Right lobe of liver (tissue), 6 donors: ENCODE data around the gene ZNG1A. TPM values are rescaled to one million over a fixed set of nuclear protein-coding genes. Genes with fewer than 3 reads are reported as not detected.
"Not testable (repeated sequence)": the region's sequence is repeated elsewhere in the genome, so short reads cannot be mapped to it uniquely, and the experiment has no call there.

Experiments
- ATAC-seq, 4 donors: fragments of 200-7000 bp; cut with Tn5 transposase; one replicate each; pipeline ENCODE4 v1.9.1; 2020; ENCODE audit warnings: mild to moderate bottlenecking in 4 of 4, moderate library complexity in 4 of 4
- DNase-seq, 3 donors: peaks; one replicate each; pipeline ENCODE4 v3.0.0-alpha.2; 2020
- H3K27ac ChIP-seq, 3 donors: fragments of 200-600 bp; one replicate each; pipeline ENCODE4 v1.8.0; 2022
- H3K27me3 ChIP-seq, 2 donors: fragments of 200-600 bp; one replicate each; pipeline ENCODE4 v1.8.0; 2022
- H3K36me3 ChIP-seq, 4 donors: fragments of 200-600 bp; sonication (generic) in 1 of 4; one replicate each; pipeline versions ENCODE4 v1.5.1 to v1.8.0; 2017 to 2022; ENCODE audit warnings: control low read depth in 1 of 4
- H3K4me1 ChIP-seq, 4 donors: fragments of 200-600 bp; sonication (generic) in 1 of 4; one replicate each; pipeline versions ENCODE4 v1.5.1 to v1.8.0; 2017 to 2022; ENCODE audit warnings: control low read depth in 1 of 4
- H3K4me3 ChIP-seq, 3 donors: fragments of 200-600 bp; one replicate each; pipeline ENCODE4 v1.8.0; 2022
- H3K9me3 ChIP-seq, 4 donors: fragments of 200-600 bp; sonication (generic) in 1 of 4; one replicate each; pipeline versions ENCODE4 v1.5.1 to v1.8.0; 2017 to 2022; ENCODE audit warnings: control low read depth in 1 of 4
- CTCF ChIP-seq, 4 donors: fragments of 200-600 bp in 3 of 4; fragments of 450-650 bp in 1 of 4; IDR thresholded peaks; one replicate each; pipeline versions ENCODE4 v1.5.1 to v1.8.0; 2016 to 2022; ENCODE audit warnings: antibody characterized with exemption in 4 of 4, mild to moderate bottlenecking in 2 of 4
- POLR2A ChIP-seq: fragments of 450-650 bp; IDR thresholded peaks from one replicate; pipeline ENCODE4 v1.6.1; 2017; ENCODE audit warnings: antibody characterized with exemption, mild to moderate bottlenecking
- WGBS: methylation state at CpG from one replicate; pipeline ENCODE4 v1.1.6; 2018; ENCODE audit warnings: low coverage, low lambda C conversion rate; ENCODE audit not compliant: insufficient coverage; ENCODE audit errors: missing lambda C conversion rate; 5-methylcytosine and 5-hydroxymethylcytosine counted together
- intact Hi-C, 2 donors: fragments of 100-400 bp; cut with DNase I; formaldehyde crosslinking; loops; one replicate each; pipeline versions ENCODE4 v1.11.2 to v1.14.1; 2022
- total RNA-seq, 6 experiments: library from RNA; depleted of rRNA in 2 of 6; stranded (reverse); fragments of >200 nt in 2 of 6; fragmentation: NEBNext Ultra II Directional in 3 of 6; extraction: Animal tissue kit (Norgen Biotek cat#: 25700) in 3 of 6; gene quantifications; one replicate each; pipeline versions ENCODE4 v1.1.0 to v1.2.4, GENCODE V29; 2016 to 2023
- donor health status: DM: no; HTN: yes; CAD: no.
- donor health status: DM: no; HTN: no; CAD: no.
- donor health status: DM: no; HTN: no; CAD: no.
- donor health status: DM: no; HTN: yes; CAD: no.
- donor health status: DM: no; HTN: yes; CAD: no.

The ZNG1A gene
- total RNA-seq, 6 experiments from 2014 or later, result 7.8 to 22.9 (median 13.5) TPM

- intact Hi-C loops, result no loop called here
- Histone ChIP-seq H3K36me3 (no peaks in the 10 kb centered on the region), H3K9me3 (no peaks in the 10 kb centered on the region), H3K4me1 (peaks cover 0 to 8% (median 0%) of the 10 kb centered on the region in 4 donors), H3K27ac (peak overlapping the region in 2 of 3 donors; percentile 45), H3K4me3 (no peak overlapping the region), H3K27me3 (peaks cover 0 to 15% of the 10 kb centered on the region in 2 donors)
- 15% methylated on average over 5 of the region's 5 CpGs for WGBS
- peak in 3 of 4 donors; percentile 34 to 65 (median 56) for ATAC-seq
- peak in 1 of 3 donors; percentile 57 for DNase-seq
- TF ChIP-seq POLR2A (no peak), CTCF (IDR thresholded peaks at IDR 0.05) (no peak)
Measured at GRCh38 chr9:211557-211956, 32.7 kb upstream of the ZNG1A start.

- Histone ChIP-seq H3K4me3 (no peak overlapping the region), H3K36me3 (no peaks in the 10 kb centered on the region), H3K27ac (peak overlapping the region in 2 of 3 donors; percentile 27 to 43), H3K27me3 (peaks cover 0 to 15% of the 10 kb centered on the region in 2 donors), H3K4me1 (peaks cover 0 to 8% (median 0%) of the 10 kb centered on the region in 4 donors), H3K9me3 (no peaks in the 10 kb centered on the region)
- ATAC-seq, result no peak
- 63% methylated on average over 7 of the region's 7 CpGs for WGBS
- DNase-seq, result no peak
- TF ChIP-seq CTCF (IDR thresholded peaks at IDR 0.05), result no peak
- TF ChIP-seq POLR2A, result no peak
- intact Hi-C loops, result no loop called here
Measured at GRCh38 chr9:211036-211435, 32.2 kb upstream of the ZNG1A start.

GRCh38 chr9:209143-209758 lies 30.4 kb upstream of the ZNG1A start:
- peak in 3 of 4 donors; percentile 51 to 54 (median 52) for ATAC-seq
- WGBS, result 67% methylated on average over 9 of the region's 14 CpGs
- intact Hi-C loops, result no loop called here
- Histone ChIP-seq H3K27ac (peak overlapping the region in 1 of 3 donors; percentile 22), H3K27me3 (no peaks in the 10 kb centered on the region), H3K4me3 (no peak overlapping the region), H3K4me1 (peaks cover 0 to 8% (median 0%) of the 10 kb centered on the region in 4 donors), H3K36me3 (no peaks in the 10 kb centered on the region), H3K9me3 (no peaks in the 10 kb centered on the region)
- no peak for DNase-seq
- TF ChIP-seq CTCF (IDR thresholded peaks at IDR 0.05), result no peak
- no peak for TF ChIP-seq POLR2A

- WGBS, result 78% methylated on average over 1 of the region's 1 CpG
- no peak overlapping the region for H3K4me3 ChIP-seq
- DNase-seq (no peak), ATAC-seq (no peak)
- peaks cover 0 to 3% (median 0%) of the 10 kb centered on the region in 4 donors for H3K4me1 ChIP-seq
- no peaks in the 10 kb centered on the region for H3K27me3 ChIP-seq
- TF ChIP-seq CTCF (IDR thresholded peaks at IDR 0.05), result no peak
- TF ChIP-seq POLR2A, result no peak
- no peaks in the 10 kb centered on the region for H3K9me3 ChIP-seq
- no peaks in the 10 kb centered on the region for H3K36me3 ChIP-seq
- intact Hi-C loops, result no loop called here
- H3K27ac ChIP-seq, result no peak overlapping the region
Measured at GRCh38 chr9:206481-206880, 27.6 kb upstream of the ZNG1A start.

- H3K9me3 ChIP-seq, H3K4me1 ChIP-seq, ATAC-seq, H3K4me3 ChIP-seq, H3K36me3 ChIP-seq, H3K27ac ChIP-seq, H3K27me3 ChIP-seq, intact Hi-C loops, DNase-seq: not testable (repeated sequence)
- 40% methylated on average over 1 of the region's 1 CpG for WGBS
Measured at GRCh38 chr9:199601-200000, 20.7 kb upstream of the ZNG1A start.

- peak in 1 of 3 donors; percentile 15 for DNase-seq
- H3K27me3 ChIP-seq, result not testable (repeated sequence)
Measured at GRCh38 chr9:178140-178825, 573 bp downstream of the ZNG1A start.

GRCh38 chr9:169757-170156 lies 9.1 kb downstream of the ZNG1A start:
- ATAC-seq, H3K9me3 ChIP-seq, H3K36me3 ChIP-seq, DNase-seq, H3K4me1 ChIP-seq, H3K4me3 ChIP-seq, H3K27ac ChIP-seq, intact Hi-C loops, H3K27me3 ChIP-seq: not testable (repeated sequence)
- WGBS, result no CpG with 5 or more reads among the region's 3 CpGs

More at GRCh38 chr9:178140-178825, 573 bp downstream of the ZNG1A start:
- H3K9me3 ChIP-seq, H3K36me3 ChIP-seq, H3K4me1 ChIP-seq, H3K27ac ChIP-seq, intact Hi-C loops, ATAC-seq: not testable (repeated sequence)
- H3K4me3 ChIP-seq, result peak overlapping the region in 1 of 3 donors; percentile 47
- WGBS, result under 1% methylated on average over 8 of the region's 23 CpGs
